NB4 (cell line): ENCODE data around the gene TEX10.

Experiments used
- POLR2A ChIP-seq: IDR thresholded peaks from 2 replicates; pipeline ENCODE4 v1.6.1; 2011; ENCODE audit warnings: mild to moderate bottlenecking; ENCODE audit not compliant: insufficient read length; ENCODE audit errors: extremely low read depth
- TF ChIP-seq, protein P1 (sequence below): IDR thresholded peaks from one replicate; pipeline ENCODE4 v1.5.1; 2012; ENCODE audit warnings: low read depth, low read length
- TF ChIP-seq, protein P2 (sequence below): IDR thresholded peaks from 2 replicates; pipeline ENCODE4 v1.6.1; 2011; ENCODE audit warnings: low read depth, low read length

DNA sequence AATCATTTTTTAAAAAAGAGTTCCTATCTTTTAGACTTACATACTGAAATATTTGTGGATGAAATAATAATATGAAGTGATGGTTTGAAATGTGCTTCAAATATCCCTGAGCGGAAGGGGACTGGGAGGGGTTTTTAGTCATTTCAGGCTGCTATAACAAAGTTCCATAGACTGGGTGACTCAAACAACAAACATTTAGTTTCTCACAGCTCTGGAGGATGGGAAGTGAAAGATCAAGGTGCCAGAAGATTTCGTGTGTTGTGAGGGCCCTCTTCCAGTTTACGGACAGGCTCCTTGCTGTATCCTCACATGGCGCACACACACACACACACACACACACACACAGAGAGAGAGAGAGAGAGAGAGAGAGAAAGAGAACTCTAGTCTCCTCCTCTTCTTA lies 27.1 kb upstream of the TEX10 start:
- TF ChIP-seq POLR2A, result no peak
- TF ChIP-seq, protein P1, sequence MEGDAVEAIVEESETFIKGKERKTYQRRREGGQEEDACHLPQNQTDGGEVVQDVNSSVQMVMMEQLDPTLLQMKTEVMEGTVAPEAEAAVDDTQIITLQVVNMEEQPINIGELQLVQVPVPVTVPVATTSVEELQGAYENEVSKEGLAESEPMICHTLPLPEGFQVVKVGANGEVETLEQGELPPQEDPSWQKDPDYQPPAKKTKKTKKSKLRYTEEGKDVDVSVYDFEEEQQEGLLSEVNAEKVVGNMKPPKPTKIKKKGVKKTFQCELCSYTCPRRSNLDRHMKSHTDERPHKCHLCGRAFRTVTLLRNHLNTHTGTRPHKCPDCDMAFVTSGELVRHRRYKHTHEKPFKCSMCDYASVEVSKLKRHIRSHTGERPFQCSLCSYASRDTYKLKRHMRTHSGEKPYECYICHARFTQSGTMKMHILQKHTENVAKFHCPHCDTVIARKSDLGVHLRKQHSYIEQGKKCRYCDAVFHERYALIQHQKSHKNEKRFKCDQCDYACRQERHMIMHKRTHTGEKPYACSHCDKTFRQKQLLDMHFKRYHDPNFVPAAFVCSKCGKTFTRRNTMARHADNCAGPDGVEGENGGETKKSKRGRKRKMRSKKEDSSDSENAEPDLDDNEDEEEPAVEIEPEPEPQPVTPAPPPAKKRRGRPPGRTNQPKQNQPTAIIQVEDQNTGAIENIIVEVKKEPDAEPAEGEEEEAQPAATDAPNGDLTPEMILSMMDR, result no peak
- TF ChIP-seq, protein P2, sequence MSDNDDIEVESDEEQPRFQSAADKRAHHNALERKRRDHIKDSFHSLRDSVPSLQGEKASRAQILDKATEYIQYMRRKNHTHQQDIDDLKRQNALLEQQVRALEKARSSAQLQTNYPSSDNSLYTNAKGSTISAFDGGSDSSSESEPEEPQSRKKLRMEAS, result no peak
